ENCODE data around the gene AGPAT4. TPM values are rescaled to one million over a fixed set of nuclear protein-coding genes. Genes with fewer than 3 reads are reported as not detected.

AGPAT4 gene
- total and polyA plus RNA-seq, 7 donors, result under 0.01 to 16.6 (median 6.9) TPM

- Histone ChIP-seq H3K4me1 (peaks cover 0 to 27% (median 20%) of the 10 kb centered on the region in 4 donors), H3K9me3 (no peaks in the 10 kb centered on the region), H3K4me3 (no peak overlapping the region), H3K36me3 (no peaks in the 10 kb centered on the region), H3K27ac (no peak overlapping the region), H3K27me3 (no peaks in the 10 kb centered on the region)
- DNase-seq, result peak; percentile 37
- no peak for TF ChIP-seq CTCF (IDR thresholded peaks at IDR 0.05)
- TF ChIP-seq POLR2A (IDR thresholded peaks at IDR 0.05), result no peak
- TF ChIP-seq EP300 (IDR thresholded peaks at IDR 0.05), result no peak
- no peak for TF ChIP-seq POLR2AphosphoS5 (IDR thresholded peaks at IDR 0.05)
- intact Hi-C loops (cut with DNase I), result no loop called here
- 95 to 97% methylated on average over 6 of the region's 6 CpGs for WGBS, 2 donors
Observed at GRCh38 chr6:161269310-161269709, 4.6 kb downstream of the AGPAT4 start.

- H3K4me1 ChIP-seq, result peaks cover 0 to 26% (median 20%) of the 10 kb centered on the region in 4 donors
- intact Hi-C loops (cut with DNase I), result no loop called here
- H3K4me3 ChIP-seq, result no peak overlapping the region
- H3K36me3 ChIP-seq, result no peaks in the 10 kb centered on the region
- H3K9me3 ChIP-seq, result no peaks in the 10 kb centered on the region
- WGBS, 2 donors, result 81 to 89% methylated on average over 7 of the region's 7 CpGs
- H3K27ac ChIP-seq, result no peak overlapping the region
- no peaks in the 10 kb centered on the region for H3K27me3 ChIP-seq
- DNase-seq, result peak; percentile 21
- TF ChIP-seq CTCF (IDR thresholded peaks at IDR 0.05), result no peak
- TF ChIP-seq POLR2A (IDR thresholded peaks at IDR 0.05), result no peak
- TF ChIP-seq EP300 (IDR thresholded peaks at IDR 0.05), result no peak
- TF ChIP-seq POLR2AphosphoS5 (IDR thresholded peaks at IDR 0.05), result no peak
Observed at GRCh38 chr6:161268531-161269210, 5.2 kb downstream of the AGPAT4 start.

- no peaks in the 10 kb centered on the region for H3K36me3 ChIP-seq
- intact Hi-C loops (cut with DNase I), result no loop called here
- WGBS, 2 donors, result 86 to 90% methylated on average over 9 of the region's 9 CpGs
- peaks cover 0 to 10% (median 8%) of the 10 kb centered on the region in 4 donors for H3K4me1 ChIP-seq
- H3K27ac ChIP-seq, result no peak overlapping the region
- H3K9me3 ChIP-seq, result no peaks in the 10 kb centered on the region
- peak; percentile 10 for DNase-seq
- H3K27me3 ChIP-seq, result no peaks in the 10 kb centered on the region
- TF ChIP-seq CTCF (IDR thresholded peaks at IDR 0.05), result no peak
- no peak for TF ChIP-seq POLR2A (IDR thresholded peaks at IDR 0.05)
- TF ChIP-seq EP300 (IDR thresholded peaks at IDR 0.05), result no peak
- no peak for TF ChIP-seq POLR2AphosphoS5 (IDR thresholded peaks at IDR 0.05)
- H3K4me3 ChIP-seq, result no peak overlapping the region
Observed at GRCh38 chr6:161266513-161267230, 7.2 kb downstream of the AGPAT4 start.

- no peak overlapping the region for H3K27ac ChIP-seq
- H3K36me3 ChIP-seq, result no peaks in the 10 kb centered on the region
- H3K4me1 ChIP-seq, result peaks cover 0 to 8% (median under 1%) of the 10 kb centered on the region in 4 donors
- TF ChIP-seq CTCF (IDR thresholded peaks at IDR 0.05) (no peak), POLR2A (IDR thresholded peaks at IDR 0.05) (no peak), EP300 (IDR thresholded peaks at IDR 0.05) (no peak), POLR2AphosphoS5 (IDR thresholded peaks at IDR 0.05) (no peak)
- intact Hi-C loops (cut with DNase I), result no loop called here
- 92% methylated on average over 7 of the region's 7 CpGs for WGBS, 2 donors
- peak; percentile 35 for DNase-seq
- H3K9me3 ChIP-seq, result no peaks in the 10 kb centered on the region
- H3K27me3 ChIP-seq, result no peaks in the 10 kb centered on the region
- no peak overlapping the region for H3K4me3 ChIP-seq
Observed at GRCh38 chr6:161265975-161266374, 7.9 kb downstream of the AGPAT4 start.
